Vagina (tissue), 2 donors: ENCODE data around the gene LPGAT1.

ENCODE experiments used
- POLR2A ChIP-seq, 2 donors: fragments of 450-650 bp; IDR thresholded peaks; one replicate each; pipeline ENCODE4 v1.6.1; 2017; ENCODE audit warnings: antibody characterized with exemption in 2 of 2, mild to moderate bottlenecking in 2 of 2, moderate library complexity in 2 of 2
- TF ChIP-seq, protein P1 (sequence below), 3 experiments: fragments of 450-650 bp in 2 of 3; fragments of 200-600 bp in 1 of 3; sonication (generic) in 1 of 3; IDR thresholded peaks; one replicate each; pipeline ENCODE4 v1.5.1; 2017 to 2019; ENCODE audit warnings: antibody characterized with exemption in 3 of 3, mild to moderate bottlenecking in 2 of 3, moderate library complexity in 2 of 3

DNA sequence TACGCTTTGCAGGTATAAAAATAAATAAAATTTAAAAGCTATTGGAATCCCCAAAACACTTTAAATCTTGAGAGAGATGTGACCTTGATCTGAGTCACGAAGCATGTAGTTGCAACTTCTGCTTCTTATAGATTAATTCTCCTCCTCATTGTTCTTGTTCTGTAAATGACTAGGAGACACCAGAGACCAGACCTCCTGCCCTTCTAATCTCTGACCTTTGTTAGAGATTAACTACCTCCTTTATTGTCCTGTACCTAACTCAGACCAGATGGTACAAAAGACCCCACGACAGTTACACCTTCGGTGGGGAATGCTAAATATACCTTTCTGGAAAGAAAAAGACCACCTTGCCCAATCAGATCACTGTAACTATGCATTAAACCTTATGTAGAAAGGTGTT lies 78.2 kb downstream of the LPGAT1 start:
- TF ChIP-seq, protein P1, sequence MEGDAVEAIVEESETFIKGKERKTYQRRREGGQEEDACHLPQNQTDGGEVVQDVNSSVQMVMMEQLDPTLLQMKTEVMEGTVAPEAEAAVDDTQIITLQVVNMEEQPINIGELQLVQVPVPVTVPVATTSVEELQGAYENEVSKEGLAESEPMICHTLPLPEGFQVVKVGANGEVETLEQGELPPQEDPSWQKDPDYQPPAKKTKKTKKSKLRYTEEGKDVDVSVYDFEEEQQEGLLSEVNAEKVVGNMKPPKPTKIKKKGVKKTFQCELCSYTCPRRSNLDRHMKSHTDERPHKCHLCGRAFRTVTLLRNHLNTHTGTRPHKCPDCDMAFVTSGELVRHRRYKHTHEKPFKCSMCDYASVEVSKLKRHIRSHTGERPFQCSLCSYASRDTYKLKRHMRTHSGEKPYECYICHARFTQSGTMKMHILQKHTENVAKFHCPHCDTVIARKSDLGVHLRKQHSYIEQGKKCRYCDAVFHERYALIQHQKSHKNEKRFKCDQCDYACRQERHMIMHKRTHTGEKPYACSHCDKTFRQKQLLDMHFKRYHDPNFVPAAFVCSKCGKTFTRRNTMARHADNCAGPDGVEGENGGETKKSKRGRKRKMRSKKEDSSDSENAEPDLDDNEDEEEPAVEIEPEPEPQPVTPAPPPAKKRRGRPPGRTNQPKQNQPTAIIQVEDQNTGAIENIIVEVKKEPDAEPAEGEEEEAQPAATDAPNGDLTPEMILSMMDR (IDR thresholded peaks at IDR 0.05), result no peak
- TF ChIP-seq POLR2A (IDR thresholded peaks at IDR 0.05), result no peak
